AG04449 (cell line): ENCODE results near the gene GAL.

ENCODE experiments used
- CTCF ChIA-PET: fragments of 350-600 bp; formaldehyde crosslinking; extraction: SDS; loops from one replicate; lab custom pipeline; 2021; ENCODE audit warnings: antibody characterized with exemption; lab: Yijun Ruan, JAX
- POLR2A ChIA-PET: fragments of 400-600, 350-600 bp; formaldehyde crosslinking; extraction: SDS; loops from one replicate; lab custom pipeline; 2020; ENCODE audit warnings: antibody characterized with exemption, inconsistent platforms; lab: Yijun Ruan, JAX
- DNase-seq: peaks from one replicate; pipeline ENCODE4 v3.0.0-alpha.2; 2010; ENCODE audit warnings: low read depth, low spot score
- H3K4me3 ChIP-seq: 2 replicates; pipeline ENCODE4 v1.5.1; 2011; ENCODE audit warnings: low read depth, mild to moderate bottlenecking, control low read depth, low read length
- CTCF ChIP-seq: IDR thresholded peaks from one replicate; pipeline ENCODE4 v1.5.1; 2011; ENCODE audit warnings: mild to moderate bottlenecking, moderate library complexity, low read length, control low read depth, inconsistent platforms; ENCODE audit not compliant: insufficient read depth; ENCODE audit errors: missing control alignments

GAL gene

DNA sequence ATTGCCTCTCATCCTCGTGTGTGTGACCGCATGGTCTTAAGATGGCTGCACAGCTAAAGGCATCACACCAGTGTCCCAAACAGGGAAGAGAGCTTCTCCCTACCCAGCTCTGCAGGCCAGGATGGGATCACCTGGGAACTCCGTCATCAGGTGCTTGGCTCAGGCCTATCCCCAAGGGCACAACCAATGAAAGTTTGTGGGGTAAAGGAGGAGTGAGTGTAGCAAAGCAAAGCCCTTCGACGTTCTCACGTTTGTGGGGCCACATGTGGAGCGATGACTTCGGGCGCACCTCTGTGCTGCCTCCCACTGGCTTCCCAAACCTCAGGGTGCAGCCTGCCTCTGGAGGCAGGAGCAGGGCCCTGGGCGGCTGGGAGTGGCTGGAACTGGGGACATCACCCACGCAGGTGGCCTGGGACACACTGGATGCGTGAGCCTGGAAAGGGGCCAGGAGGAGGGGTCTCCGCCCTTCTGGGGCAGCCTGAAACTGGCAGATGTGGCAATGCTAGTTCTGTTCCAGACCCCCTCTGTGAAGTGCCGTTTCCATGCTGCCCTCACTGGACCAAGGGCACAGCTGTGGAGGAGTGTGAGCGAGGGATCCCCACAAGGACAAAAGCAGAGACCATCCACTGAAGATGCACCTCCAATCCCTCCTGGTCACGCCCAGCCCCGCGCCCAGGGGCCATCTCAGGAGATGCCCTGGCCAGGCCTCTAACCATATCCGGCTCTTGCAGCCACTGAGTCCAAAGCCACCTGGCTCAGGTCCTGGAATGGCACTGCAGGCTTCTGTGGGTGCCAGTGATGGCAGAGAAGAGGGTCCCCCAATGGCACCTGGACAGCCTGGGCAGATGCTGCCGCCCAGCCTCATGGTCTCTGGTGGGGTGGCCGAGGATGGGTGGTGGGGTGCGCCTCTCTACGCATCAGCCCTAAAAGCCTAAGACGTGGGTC lies 30.6 kb upstream of the GAL start:
- ChIA-PET CTCF (no interaction called here), POLR2A (no interaction called here)
- H3K4me3 ChIP-seq: no peak overlapping the region

GRCh38 chr11:68654978-68655377 lies 29.4 kb upstream of the GAL start:
- DNase-seq: no peak
- CTCF ChIA-PET: no interaction called here
- H3K4me3 ChIP-seq: no peak overlapping the region
- POLR2A ChIA-PET: no interaction called here
- TF ChIP-seq CTCF: no peak

More for the DNA sequence above, 30.6 kb upstream of the GAL start:
- DNase-seq: no peak
- no peak for TF ChIP-seq CTCF

- TF ChIP-seq CTCF: no peak
- no peak for DNase-seq
- POLR2A ChIA-PET: no interaction called here
- CTCF ChIA-PET: no interaction called here
- no peak overlapping the region for H3K4me3 ChIP-seq
Observed at GRCh38 chr11:68655406-68655805, 28.9 kb upstream of the GAL start.

DNA sequence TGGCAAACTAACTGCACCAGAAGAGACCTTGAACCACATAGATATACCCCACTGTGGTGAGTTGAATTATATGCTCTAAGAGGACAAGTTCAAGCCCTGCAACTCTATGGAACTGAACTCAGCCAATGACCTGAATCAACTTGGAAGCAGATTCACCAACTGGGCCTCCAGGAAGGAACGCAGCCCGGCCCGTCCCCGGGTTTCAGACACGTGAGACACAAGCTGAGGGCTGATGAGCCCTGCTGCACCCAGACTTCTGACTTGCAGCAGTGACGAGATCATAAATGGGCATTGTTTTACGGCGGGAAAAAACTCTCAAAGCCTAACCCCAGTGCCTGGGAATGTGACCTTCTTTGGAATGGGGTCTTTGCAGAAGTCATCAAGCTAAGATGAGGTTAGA lies 28.5 kb upstream of the GAL start:
- DNase-seq: no peak
- no peak overlapping the region for H3K4me3 ChIP-seq
- no peak for TF ChIP-seq CTCF
- CTCF ChIA-PET: no interaction called here
- POLR2A ChIA-PET: no interaction called here

DNA sequence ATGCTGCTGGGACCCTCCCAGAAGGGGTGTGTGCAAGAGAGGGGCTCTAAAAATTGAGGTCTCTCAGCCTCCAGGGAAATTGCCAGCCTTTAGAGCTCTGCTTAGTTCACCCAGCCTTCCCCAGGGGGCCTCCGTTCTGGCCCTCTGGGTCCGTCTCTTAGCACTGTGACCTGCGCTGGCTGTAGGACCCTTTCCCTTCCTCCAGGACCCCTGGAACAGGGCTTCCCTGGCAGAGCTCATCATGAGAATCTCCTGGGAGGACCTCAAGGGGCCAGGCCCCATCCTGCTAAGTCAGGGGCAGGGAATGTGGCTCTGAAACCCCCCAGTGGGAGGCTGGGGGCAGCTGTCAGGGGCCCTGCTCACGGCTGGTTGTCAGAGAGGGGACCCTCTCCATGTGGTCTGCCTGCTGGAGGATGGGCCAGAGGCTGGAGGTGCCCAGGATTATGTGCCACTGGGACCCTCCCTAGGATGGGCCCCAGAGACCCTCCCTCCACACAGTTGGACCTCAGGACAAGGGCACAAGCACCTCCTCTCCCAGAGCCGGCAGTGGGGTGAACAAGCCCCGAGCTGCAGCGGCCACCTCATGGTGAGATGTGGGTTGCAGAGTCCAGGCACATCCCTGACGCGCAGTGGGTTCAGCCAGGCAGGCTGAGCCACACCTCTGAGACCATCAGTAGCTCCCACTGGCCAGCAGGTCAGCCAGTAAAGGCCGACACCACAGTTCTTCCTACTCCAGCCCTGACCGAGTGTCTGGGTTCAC lies 27.1 kb upstream of the GAL start:
- CTCF ChIA-PET: no interaction called here
- POLR2A ChIA-PET: no interaction called here
- TF ChIP-seq CTCF: no peak

DNA sequence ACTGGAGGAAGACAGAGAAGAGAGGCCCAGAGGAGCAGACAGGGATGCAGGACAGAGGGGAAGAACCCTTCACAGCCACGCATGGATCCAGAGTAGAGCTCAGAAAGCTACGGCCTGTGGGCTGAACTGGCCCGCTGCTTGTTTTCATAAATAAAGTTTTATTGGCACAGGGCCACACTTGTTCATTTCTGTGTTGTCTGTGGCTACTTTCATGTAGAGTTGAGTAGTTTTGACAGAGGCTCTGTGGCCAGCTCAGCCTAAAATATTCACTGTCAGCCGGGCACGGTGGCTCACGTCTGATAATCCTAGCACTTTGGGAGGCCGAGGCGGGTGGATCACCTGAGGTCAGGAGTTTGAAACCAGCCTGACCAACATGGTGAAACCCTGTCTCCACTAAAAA lies 26.2 kb upstream of the GAL start:
- no peak for TF ChIP-seq CTCF
- CTCF ChIA-PET: no interaction called here
- H3K4me3 ChIP-seq: no peak overlapping the region
- POLR2A ChIA-PET: no interaction called here
- DNase-seq: no peak

More for the DNA sequence above, 27.1 kb upstream of the GAL start:
- no peak overlapping the region for H3K4me3 ChIP-seq
- DNase-seq: no peak
